Epithelial cell of esophagus (primary cell): ENCODE results near the gene UMAD1.

Experiments used
- DNase-seq: peaks from one replicate; pipeline ENCODE4 v3.0.0; 2010; ENCODE audit warnings: low read depth
- H3K4me3 ChIP-seq: 2 replicates; pipeline ENCODE4 v1.5.1; 2011; ENCODE audit warnings: mild to moderate bottlenecking, low read length, control low read depth
- TF ChIP-seq, protein P1 (sequence below): IDR thresholded peaks from 2 replicates; pipeline ENCODE4 v1.5.1; 2011; ENCODE audit warnings: low read depth, mild to moderate bottlenecking, low read length, control low read depth, inconsistent platforms; ENCODE audit not compliant: insufficient read depth; ENCODE audit errors: missing control alignments

UMAD1 gene

DNA sequence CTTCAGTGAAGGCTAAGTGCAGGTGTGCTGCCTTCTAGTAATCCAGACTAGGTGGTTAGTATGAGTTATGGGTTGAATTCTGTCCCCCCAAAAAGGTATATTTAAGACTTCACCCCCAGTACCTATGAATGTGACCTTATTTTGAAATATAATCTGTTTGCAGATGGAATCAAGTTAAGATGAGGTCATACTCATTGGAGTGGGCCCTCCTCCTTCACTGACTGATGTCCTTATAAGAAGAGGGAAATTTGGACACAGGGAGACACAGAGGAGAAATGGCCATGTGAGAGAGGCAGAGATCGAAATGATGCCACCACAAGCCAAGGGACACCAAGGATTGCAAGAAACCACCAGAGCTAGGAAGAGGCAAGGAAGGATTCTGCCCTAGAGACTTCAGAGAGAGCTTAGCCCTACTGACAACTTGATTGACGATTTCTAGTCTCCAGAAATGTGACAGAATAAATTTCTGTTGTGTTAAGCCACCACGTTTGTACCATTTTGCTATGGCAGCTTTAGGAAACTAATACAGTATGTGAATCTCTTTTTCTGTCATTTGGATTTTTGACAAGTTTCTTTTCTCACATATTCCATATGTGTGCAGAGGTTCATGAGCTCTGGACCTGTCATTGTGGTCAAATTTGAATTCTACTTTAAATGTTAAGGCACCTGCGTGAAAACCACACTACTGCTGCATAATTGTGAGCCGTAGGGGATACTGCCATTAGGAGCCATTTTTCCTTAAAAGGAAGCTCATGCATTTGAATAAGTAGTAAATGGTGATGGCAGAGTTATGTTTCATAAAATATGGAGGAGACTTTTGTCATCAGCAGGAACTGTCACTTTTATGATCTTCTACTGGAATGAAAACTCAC is 80.4 kb downstream of the UMAD1 start:
- no peak for DNase-seq
- H3K4me3 ChIP-seq: no peak overlapping the region
- TF ChIP-seq, protein P1, sequence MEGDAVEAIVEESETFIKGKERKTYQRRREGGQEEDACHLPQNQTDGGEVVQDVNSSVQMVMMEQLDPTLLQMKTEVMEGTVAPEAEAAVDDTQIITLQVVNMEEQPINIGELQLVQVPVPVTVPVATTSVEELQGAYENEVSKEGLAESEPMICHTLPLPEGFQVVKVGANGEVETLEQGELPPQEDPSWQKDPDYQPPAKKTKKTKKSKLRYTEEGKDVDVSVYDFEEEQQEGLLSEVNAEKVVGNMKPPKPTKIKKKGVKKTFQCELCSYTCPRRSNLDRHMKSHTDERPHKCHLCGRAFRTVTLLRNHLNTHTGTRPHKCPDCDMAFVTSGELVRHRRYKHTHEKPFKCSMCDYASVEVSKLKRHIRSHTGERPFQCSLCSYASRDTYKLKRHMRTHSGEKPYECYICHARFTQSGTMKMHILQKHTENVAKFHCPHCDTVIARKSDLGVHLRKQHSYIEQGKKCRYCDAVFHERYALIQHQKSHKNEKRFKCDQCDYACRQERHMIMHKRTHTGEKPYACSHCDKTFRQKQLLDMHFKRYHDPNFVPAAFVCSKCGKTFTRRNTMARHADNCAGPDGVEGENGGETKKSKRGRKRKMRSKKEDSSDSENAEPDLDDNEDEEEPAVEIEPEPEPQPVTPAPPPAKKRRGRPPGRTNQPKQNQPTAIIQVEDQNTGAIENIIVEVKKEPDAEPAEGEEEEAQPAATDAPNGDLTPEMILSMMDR: no peak

DNA sequence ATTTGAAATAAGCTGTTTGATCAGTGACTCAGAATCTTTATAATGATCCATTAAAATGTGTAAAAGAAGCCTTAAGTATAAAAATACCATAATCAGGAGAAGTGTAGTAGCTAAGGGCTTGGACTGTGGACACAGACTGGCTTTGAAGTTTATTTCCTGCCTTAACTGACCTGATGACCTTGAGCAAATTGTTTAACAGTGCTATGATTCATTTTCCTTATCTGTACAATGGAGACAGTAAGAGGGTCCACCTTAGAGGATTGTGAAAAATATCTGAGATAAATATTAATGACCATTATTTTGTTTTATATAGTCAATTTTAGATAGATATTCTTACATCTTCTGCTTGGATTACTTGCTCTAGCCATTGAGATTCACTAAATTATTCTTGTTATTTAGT is 91.2 kb downstream of the UMAD1 start:
- TF ChIP-seq, protein P1: no peak

DNA sequence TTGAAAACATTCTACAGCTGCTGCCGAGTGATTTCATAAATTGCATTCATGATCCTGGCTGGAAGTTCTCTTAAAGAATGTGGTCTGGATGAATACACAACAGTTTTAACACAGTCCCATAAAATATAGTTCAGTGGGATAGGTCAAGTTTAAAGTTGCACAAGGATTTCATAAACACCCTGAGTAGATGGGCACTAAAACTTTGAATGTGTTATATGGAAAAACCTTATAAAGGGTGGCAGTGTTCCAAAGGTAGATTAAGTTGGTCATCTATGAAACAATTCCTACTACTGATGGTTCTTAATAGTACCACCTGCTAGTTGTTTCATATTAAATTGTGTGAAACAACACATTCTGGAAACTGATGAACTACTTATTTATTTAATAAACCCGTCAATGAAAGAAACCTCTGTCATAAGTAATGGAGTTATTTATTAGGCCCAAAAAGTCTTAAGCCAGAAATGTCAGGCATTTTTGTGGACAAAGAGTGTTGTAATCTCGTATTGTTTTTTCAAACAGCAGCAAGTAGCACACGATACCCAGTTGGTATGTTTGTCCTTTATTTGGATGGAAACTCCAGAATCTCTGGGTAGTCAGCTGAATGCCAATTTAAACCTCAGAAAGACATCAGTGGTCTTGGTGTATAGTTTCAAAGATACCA is 92.2 kb downstream of the UMAD1 start:
- TF ChIP-seq, protein P1: no peak
- no peak overlapping the region for H3K4me3 ChIP-seq
- no peak for DNase-seq

More for the DNA sequence above, 91.2 kb downstream of the UMAD1 start:
- no peak overlapping the region for H3K4me3 ChIP-seq
- DNase-seq: no peak

DNA sequence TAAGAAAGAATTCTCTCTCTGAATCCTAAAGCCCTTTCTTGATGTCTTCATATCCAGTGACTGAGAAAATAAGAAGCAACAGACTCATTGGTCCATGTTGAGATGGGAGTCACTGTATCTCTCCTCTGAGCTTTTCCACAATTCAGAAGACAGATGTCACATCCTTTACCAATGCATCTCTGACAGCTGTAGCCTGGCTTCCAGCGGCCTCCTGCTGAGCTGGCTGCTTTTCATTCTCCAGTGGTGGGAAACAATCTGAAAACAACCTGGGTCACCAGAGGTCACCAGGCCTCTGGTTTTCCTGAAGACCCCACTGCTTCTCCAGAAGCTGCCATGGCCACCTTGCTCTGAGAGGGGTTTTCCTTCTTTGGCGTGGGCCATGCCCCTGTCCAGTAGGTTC is 96.1 kb downstream of the UMAD1 start:
- TF ChIP-seq, protein P1: no peak
- no peak for DNase-seq
- no peak overlapping the region for H3K4me3 ChIP-seq

DNA sequence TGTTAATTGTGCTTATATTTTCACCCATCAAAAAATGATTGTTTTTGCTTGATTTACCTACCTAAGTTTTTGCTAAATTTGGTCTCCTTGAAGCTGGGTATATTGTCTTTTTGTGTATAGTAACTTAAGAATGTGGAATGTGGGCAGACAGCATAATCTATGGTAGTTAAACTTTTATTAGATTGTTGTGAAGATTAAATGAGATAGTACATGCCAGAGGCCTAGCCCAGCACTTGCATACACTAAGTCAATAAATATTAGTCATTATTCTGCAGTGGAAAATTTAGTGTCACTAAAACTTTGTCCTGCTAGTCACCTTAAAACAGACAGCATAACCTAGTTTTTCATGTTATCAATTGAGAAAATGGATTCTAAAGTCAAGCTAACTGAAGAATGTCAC is 97.1 kb downstream of the UMAD1 start:
- TF ChIP-seq, protein P1: no peak
- H3K4me3 ChIP-seq: no peak overlapping the region
- DNase-seq: no peak

DNA sequence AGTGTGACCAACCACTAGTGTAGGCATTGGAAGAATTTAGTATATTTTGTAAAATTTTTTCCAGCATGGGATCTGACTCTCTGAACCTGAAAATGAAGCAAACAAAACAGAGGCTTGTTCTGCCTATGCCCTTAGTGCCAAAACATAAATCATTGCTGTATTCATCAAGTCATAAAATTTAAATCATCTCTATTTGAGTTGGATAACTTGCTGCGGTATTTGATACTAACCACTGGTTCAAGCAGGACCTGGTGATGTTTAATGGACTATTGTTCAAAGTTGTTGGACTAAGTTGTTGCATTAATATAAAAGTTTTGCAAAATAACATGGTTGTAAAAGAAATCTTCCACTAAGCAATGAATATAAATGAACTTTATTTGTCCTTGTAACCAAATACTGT is 97.6 kb downstream of the UMAD1 start:
- DNase-seq: no peak
- H3K4me3 ChIP-seq: no peak overlapping the region
- TF ChIP-seq, protein P1: no peak
